ENCODE measurements around the gene SPSB1.

Gene SPSB1

DNA sequence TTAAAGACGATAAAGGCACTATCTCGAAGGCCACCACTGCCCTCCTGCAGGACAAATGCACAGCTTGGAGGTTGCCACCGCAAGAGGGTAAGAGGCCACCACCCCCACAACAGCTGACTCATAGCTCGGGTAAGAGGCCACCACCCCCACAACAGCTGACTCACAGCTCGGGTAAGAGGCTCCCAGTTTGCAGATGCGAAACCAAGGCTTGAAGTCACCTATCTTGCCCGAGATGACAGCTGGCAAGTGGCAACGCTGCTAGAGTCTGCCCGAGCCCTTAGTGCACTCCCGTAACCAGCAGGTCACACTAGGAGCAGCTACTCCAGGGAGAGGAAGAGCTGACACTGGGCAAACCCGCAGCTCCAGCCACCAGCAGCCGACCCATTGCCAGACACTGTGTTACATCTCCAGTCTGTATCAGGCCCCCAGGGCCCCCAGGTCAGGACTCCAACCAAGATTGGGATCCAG, 17.1 kb upstream of the SPSB1 start (continued):
- TF ChIP-seq, protein P1, sequence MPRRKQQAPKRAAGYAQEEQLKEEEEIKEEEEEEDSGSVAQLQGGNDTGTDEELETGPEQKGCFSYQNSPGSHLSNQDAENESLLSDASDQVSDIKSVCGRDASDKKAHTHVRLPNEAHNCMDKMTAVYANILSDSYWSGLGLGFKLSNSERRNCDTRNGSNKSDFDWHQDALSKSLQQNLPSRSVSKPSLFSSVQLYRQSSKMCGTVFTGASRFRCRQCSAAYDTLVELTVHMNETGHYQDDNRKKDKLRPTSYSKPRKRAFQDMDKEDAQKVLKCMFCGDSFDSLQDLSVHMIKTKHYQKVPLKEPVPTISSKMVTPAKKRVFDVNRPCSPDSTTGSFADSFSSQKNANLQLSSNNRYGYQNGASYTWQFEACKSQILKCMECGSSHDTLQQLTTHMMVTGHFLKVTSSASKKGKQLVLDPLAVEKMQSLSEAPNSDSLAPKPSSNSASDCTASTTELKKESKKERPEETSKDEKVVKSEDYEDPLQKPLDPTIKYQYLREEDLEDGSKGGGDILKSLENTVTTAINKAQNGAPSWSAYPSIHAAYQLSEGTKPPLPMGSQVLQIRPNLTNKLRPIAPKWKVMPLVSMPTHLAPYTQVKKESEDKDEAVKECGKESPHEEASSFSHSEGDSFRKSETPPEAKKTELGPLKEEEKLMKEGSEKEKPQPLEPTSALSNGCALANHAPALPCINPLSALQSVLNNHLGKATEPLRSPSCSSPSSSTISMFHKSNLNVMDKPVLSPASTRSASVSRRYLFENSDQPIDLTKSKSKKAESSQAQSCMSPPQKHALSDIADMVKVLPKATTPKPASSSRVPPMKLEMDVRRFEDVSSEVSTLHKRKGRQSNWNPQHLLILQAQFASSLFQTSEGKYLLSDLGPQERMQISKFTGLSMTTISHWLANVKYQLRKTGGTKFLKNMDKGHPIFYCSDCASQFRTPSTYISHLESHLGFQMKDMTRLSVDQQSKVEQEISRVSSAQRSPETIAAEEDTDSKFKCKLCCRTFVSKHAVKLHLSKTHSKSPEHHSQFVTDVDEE (CRISPR knock-in tag; IDR thresholded peaks at IDR 0.05) = no peak
- TF ChIP-seq TOX (CRISPR knock-in tag; IDR thresholded peaks at IDR 0.05; ENCODE audit: borderline replicate concordance) (no peak), PPARA (CRISPR knock-in tag; IDR thresholded peaks at IDR 0.05; ENCODE audit: borderline replicate concordance) (no peak), SNAI2 (CRISPR knock-in tag; IDR thresholded peaks at IDR 0.05) (no peak), ZC3H10 (CRISPR knock-in tag; IDR thresholded peaks at IDR 0.05) (no peak), ZNF70 (CRISPR knock-in tag; IDR thresholded peaks at IDR 0.05) (no peak)
- TF ChIP-seq, protein P2, sequence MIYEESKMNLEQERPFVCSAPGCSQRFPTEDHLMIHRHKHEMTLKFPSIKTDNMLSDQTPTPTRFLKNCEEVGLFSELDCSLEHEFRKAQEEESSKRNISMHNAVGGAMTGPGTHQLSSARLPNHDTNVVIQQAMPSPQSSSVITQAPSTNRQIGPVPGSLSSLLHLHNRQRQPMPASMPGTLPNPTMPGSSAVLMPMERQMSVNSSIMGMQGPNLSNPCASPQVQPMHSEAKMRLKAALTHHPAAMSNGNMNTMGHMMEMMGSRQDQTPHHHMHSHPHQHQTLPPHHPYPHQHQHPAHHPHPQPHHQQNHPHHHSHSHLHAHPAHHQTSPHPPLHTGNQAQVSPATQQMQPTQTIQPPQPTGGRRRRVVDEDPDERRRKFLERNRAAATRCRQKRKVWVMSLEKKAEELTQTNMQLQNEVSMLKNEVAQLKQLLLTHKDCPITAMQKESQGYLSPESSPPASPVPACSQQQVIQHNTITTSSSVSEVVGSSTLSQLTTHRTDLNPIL (CRISPR knock-in tag; IDR thresholded peaks at IDR 0.05; ENCODE audit: low read depth) = no peak

DNA sequence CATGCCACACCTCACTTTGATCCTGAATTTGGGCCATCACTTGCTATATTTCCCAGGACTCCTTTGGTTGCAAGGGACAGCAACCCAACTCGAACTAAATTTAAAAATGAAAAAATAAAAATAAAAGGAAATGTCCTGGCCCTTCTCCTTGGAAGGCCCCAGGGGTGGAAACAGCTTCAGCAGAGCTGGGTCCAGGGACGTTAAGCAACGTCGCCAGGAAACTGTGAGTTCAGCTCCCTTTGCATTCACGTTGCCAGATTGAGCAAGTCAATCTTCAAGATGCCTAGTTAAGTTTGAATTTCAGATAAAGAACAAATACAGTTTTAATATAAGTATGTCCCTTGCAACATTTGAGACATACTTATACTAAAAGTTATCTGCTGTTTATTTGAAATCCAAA, 14.6 kb upstream of the SPSB1 start:
- TF ChIP-seq, protein P3, sequence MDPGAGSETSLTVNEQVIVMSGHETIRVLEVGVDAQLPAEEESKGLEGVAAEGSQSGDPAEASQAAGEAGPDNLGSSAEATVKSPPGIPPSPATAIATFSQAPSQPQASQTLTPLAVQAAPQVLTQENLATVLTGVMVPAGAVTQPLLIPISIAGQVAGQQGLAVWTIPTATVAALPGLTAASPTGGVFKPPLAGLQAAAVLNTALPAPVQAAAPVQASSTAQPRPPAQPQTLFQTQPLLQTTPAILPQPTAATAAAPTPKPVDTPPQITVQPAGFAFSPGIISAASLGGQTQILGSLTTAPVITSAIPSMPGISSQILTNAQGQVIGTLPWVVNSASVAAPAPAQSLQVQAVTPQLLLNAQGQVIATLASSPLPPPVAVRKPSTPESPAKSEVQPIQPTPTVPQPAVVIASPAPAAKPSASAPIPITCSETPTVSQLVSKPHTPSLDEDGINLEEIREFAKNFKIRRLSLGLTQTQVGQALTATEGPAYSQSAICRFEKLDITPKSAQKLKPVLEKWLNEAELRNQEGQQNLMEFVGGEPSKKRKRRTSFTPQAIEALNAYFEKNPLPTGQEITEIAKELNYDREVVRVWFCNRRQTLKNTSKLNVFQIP (CRISPR knock-in tag; IDR thresholded peaks at IDR 0.05; ENCODE audit: borderline replicate concordance, low read depth) = no peak
- TF ChIP-seq ZNF70 (CRISPR knock-in tag; IDR thresholded peaks at IDR 0.05) = no peak
- TF ChIP-seq, protein P1 (CRISPR knock-in tag; IDR thresholded peaks at IDR 0.05) = no peak
- no peak for TF ChIP-seq CSDC2 (CRISPR knock-in tag; IDR thresholded peaks at IDR 0.05)
- no peak for TF ChIP-seq ESRRG (CRISPR knock-in tag; IDR thresholded peaks at IDR 0.05)
- no peak for TF ChIP-seq ZNF565 (CRISPR knock-in tag; conservative IDR thresholded peaks at IDR 0.05; ENCODE audit: low read depth)
- TF ChIP-seq, protein P4, sequence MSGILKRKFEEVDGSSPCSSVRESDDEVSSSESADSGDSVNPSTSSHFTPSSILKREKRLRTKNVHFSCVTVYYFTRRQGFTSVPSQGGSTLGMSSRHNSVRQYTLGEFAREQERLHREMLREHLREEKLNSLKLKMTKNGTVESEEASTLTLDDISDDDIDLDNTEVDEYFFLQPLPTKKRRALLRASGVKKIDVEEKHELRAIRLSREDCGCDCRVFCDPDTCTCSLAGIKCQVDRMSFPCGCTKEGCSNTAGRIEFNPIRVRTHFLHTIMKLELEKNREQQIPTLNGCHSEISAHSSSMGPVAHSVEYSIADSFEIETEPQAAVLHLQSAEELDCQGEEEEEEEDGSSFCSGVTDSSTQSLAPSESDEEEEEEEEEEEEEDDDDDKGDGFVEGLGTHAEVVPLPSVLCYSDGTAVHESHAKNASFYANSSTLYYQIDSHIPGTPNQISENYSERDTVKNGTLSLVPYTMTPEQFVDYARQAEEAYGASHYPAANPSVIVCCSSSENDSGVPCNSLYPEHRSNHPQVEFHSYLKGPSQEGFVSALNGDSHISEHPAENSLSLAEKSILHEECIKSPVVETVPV (CRISPR knock-in tag; IDR thresholded peaks at IDR 0.05) = no peak
- TF ChIP-seq ZFP3 (CRISPR knock-in tag; IDR thresholded peaks at IDR 0.05) = no peak
- no peak for TF ChIP-seq ARNTL (CRISPR knock-in tag; IDR thresholded peaks at IDR 0.05; ENCODE audit: borderline replicate concordance, low read depth)
- no peak for TF ChIP-seq SNAI2 (CRISPR knock-in tag; IDR thresholded peaks at IDR 0.05)
- TF ChIP-seq ZFP30 (CRISPR knock-in tag; IDR thresholded peaks at IDR 0.05) = no peak
- TF ChIP-seq PATZ1 (CRISPR knock-in tag; IDR thresholded peaks at IDR 0.05; ENCODE audit: borderline replicate concordance) = no peak
- ATAC-seq = no peak

- TF ChIP-seq ISL1 (CRISPR knock-in tag; IDR thresholded peaks at IDR 0.05) (no peak), ZNF8 (CRISPR knock-in tag; IDR thresholded peaks at IDR 0.05) (no peak), ZFP3 (CRISPR knock-in tag; IDR thresholded peaks at IDR 0.05) (no peak), ARNTL (CRISPR knock-in tag; IDR thresholded peaks at IDR 0.05; ENCODE audit: borderline replicate concordance, low read depth) (no peak)
- TF ChIP-seq, protein P4 (CRISPR knock-in tag; IDR thresholded peaks at IDR 0.05) = no peak
- TF ChIP-seq, protein P3 (CRISPR knock-in tag; IDR thresholded peaks at IDR 0.05; ENCODE audit: borderline replicate concordance, low read depth) = no peak
- ATAC-seq = no peak
Measured at GRCh38 chr1:9278585-9279153, 14.0 kb upstream of the SPSB1 start.
